Thyroid gland (tissue), 4 donors: ENCODE results near the gene NOC4L.

Source experiments
- POLR2A ChIP-seq, 2 donors: fragments of 450-650 bp; IDR thresholded peaks; one replicate each; pipeline ENCODE4 v1.6.1; 2017; ENCODE audit warnings: antibody characterized with exemption in 2 of 2, mild to moderate bottlenecking in 2 of 2, moderate library complexity in 1 of 2
- TF ChIP-seq, protein P1 (sequence below), 6 experiments: fragments of 200-600 bp in 3 of 6; fragments of 450-650 bp in 3 of 6; sonication (generic) in 3 of 6; IDR thresholded peaks; one replicate each; pipeline ENCODE4 v1.5.1; 2016 to 2019; ENCODE audit warnings: antibody characterized with exemption in 6 of 6, mild to moderate bottlenecking in 2 of 6, inconsistent platforms in 1 of 6, moderate library complexity in 1 of 6

DNA sequence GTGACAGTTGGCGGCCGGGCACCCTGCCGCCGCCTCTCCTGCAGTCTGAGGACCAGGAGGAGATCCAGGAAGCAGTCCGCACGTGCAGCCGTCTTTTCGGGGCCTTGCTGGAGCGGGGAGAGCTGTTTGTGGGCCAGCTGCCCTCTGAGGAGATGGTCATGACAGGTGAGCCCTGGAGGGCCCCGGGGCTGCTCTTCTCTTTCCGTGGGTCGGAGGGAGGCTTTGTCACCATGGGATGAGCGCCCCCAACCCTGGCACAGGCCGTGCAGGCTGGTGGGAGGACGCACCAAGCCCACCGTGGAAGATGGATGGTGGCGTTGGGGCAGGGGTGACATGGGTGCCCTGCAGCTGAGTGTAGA, 532 bp downstream of the NOC4L start:
- TF ChIP-seq, protein P1, sequence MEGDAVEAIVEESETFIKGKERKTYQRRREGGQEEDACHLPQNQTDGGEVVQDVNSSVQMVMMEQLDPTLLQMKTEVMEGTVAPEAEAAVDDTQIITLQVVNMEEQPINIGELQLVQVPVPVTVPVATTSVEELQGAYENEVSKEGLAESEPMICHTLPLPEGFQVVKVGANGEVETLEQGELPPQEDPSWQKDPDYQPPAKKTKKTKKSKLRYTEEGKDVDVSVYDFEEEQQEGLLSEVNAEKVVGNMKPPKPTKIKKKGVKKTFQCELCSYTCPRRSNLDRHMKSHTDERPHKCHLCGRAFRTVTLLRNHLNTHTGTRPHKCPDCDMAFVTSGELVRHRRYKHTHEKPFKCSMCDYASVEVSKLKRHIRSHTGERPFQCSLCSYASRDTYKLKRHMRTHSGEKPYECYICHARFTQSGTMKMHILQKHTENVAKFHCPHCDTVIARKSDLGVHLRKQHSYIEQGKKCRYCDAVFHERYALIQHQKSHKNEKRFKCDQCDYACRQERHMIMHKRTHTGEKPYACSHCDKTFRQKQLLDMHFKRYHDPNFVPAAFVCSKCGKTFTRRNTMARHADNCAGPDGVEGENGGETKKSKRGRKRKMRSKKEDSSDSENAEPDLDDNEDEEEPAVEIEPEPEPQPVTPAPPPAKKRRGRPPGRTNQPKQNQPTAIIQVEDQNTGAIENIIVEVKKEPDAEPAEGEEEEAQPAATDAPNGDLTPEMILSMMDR (IDR thresholded peaks at IDR 0.05): no peak
- TF ChIP-seq POLR2A (IDR thresholded peaks at IDR 0.05): no peak
